Measurements from ENCODE around the gene KLK12.
"Not testable (repeated sequence)": the region's sequence is repeated elsewhere in the genome, so short reads cannot be mapped to it uniquely, and the experiment has no call there.

Gene KLK12

DNA sequence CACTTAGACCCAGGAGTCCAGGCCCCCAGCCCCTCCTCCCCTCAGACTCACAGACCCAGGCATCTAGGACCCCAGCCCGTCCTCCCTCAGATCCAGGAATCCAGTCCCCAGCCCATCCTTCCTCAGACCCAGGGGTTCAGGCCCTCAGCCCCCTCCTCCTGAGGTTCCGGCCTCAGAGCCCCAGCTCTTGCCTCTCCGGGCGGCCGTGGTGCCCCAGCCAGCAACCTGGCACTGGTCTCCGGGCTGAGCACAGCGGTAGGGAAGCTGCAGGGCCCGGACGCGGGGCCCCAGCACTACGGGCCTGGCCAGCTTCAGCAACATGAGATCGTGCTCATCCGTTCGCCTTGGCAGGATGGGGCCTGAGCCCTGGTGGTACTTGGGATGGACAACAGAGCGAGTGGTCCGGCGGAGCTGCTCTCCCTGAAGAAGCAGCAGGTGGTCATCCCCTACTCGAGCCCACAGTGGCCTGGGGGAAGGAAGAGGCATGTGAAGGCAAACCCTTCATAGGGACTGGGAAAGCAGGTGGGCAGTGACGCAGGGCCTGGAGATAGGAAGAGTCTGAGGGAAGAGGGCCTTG is 19.0 kb downstream of the KLK12 start:
- DNase-seq (ENCODE audit: low read depth, low spot score) = no peak

- DNase-seq (ENCODE audit: low read depth, low spot score) = no peak
These were observed 20.6 kb downstream of the KLK12 start for GRCh38 chr19:51014242-51014641.

DNA sequence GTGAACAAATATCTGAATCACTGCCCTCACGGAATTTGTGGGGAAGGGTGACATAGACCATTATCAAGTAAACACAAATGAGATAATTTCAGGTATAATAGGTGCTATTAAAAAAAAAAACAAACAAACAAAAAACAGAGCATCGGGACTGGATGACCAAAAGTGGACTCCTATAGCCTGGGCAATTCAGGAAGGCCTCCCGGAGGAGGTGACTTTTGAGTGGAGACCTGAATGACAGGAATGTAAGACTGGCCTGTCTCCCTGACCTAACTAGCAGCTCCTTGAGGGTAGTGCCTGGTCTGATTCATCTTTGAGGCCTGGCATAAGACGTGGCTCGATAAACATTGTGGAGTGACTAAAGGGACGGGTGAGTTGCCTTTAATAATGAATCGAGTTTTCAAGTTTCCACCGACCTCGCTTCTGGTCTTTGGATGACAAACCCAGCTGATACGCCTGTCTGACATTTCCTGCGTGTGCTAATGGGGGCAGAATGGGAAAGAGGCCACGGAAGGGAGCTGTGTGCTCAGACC is 22.1 kb downstream of the KLK12 start:
- no peak for DNase-seq (ENCODE audit: low read depth, low spot score)

DNA sequence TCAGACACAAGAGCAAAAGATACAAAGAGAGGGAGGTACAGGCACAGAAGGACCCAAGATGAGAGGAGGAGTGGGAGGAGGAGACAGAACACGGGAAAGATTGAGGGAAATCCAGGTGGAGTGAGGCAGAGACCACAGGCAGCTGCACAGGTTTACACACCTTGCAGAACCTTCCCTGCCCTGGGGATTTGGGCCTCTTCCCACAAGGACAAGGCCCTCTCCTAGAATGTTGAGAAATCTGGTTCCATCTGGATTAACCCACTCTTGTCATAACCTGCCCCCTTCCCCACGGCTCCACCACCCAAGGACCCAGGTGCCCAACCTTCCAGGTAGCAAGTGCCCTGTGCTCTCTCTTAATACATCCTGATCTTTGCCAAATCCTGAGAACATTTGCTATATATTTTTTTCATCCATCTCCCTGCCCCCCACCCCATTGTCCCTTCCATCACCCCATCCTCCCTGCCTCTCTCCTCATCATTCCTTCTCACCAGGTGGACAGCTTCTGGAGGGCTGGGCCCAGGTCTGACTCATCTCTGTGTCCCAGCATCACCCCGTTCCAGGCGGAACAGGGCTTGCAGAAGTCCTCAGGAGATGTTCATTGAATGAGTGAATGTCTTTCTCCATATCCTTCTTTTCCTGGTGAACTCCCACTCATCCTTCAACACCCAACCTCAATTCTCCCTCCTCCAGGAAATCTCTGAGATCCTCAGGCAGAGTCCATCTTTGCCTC is 24.6 kb downstream of the KLK12 start:
- no peak for DNase-seq (ENCODE audit: low read depth, low spot score)

GRCh38 chr19:51009061-51009891 is 25.5 kb downstream of the KLK12 start:
- no peak for DNase-seq (ENCODE audit: low read depth, low spot score)

DNA sequence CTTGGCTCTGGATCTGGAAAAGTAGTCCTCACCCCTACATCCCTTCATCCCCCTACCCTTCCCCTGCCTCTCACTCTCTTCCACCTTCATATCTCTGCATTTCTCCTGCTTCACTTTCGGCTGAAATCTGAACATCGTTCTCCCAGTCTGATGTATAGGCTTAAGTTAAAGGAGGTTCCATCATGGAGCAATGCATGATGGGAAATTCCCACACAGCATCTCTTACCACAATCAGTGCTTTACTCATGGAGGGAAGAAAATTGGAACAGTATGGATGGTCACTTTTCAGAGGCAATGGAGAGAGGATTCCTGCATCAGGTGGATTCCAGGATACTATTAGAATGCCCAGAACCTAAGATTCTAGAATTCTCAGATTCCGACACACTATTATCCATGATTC is 27.3 kb downstream of the KLK12 start:
- no peak for DNase-seq (ENCODE audit: low read depth, low spot score)

GRCh38 chr19:51006406-51006805 is 28.4 kb downstream of the KLK12 start:
- no peak for DNase-seq (ENCODE audit: low read depth, low spot score)

DNA sequence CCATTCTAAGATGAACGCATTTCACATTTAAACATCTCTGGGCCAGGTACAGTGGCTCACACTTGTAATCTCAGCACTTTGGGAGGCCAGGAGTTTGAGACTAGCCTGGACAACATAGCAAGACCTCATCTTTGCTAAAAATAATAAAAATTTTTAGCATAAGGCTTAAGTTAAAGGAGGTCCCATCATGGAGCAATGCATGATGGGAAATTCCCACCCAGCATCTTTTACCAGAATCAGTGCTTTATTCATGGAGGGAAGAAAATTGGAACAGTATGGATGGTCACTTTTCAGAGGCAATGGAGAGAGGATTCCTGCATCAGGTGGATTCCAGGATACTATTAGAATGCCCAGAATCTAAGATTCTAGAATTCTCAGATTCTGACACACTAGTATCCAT is 29.6 kb downstream of the KLK12 start:
- DNase-seq (ENCODE audit: low read depth, low spot score) = no peak

GRCh38 chr19:51003316-51003715 is 31.5 kb downstream of the KLK12 start:
- no peak for DNase-seq (ENCODE audit: low read depth, low spot score)

DNA sequence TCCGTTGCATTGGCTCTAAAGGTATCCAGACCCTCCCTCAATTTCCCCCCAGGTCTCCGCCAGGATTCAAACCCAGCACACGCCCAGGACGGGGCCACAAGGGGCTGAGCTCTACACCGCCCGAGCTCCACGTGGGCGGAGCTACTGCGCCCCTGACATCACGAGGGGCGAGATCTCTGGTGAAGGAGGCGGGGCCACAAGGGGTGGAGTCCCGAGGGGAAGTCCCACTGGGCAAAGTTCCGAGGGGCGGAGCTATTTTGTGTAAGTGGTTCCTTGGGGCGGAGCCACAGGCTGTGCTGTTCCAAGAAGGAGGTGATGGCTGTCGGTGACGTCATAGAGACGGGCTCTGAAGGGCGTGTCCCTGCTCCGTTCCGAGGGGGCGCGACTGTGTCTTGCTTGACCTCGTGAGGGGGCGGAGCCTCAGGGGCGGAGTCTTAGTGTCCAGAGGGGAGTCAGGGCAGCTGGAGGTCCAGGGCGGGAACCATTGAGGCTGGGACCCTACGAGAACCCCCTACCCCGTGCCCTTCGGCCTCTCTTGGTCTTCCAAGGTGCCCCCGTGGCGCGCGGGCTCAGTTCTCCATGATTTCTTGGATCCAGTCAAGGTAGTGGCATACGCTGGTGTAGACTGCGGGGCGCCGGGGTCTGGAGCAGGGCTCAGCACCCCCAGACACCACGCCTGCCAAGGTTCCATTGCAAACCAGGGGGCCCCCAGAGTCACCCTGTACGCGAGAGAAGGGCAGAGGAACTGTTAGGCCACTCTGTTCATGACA is 32.1 kb downstream of the KLK12 start:
- DNase-seq (ENCODE audit: low read depth, low spot score) = no peak

DNA sequence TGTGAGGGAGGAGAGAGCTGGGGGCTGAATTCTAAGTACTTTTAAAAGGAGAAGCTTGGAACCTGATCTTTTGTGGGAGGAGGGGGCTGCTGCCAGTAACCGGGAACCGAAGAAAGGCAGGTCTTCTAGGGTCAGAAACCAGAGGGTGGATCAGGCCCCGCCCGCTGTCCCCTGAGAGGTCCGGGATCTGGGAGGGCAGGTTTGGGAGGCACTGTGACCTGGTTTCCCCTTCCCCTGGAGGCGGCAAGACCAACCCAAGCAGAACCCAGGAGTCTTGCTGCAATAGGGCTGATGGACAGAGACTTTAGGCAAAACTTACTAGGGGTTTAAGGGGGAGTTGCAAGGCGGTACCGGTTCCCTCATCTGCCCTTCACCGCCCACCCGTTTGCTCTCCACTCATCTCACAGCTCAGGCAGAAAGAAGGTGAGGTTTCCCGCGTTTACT is 32.7 kb downstream of the KLK12 start:
- no peak for DNase-seq (ENCODE audit: low read depth, low spot score)

DNA sequence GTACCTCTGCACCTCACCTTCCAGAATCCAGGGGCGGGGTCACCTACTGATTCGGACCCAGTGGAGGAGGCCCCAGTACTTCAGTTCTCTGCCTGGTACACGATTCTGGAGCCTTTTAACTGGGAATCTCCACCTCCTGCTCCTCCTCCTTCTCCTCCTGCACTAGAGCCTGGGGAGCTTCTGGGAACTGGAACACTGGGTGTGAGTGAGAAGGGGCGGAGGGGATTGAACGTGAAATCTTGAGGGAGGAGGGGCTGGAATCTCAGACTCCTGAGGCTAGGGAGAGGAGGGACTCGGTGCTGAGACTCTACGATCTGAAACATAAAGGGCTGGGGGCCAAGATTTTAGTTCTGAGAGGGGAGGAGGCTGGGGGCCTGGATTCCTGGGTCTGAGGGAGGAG is 33.3 kb downstream of the KLK12 start, which contains the start of gene KLK8:
Gene KLK8, minus strand, starts transcription at position 90 of the 400 bp plus-strand sequence. CDS start 437 bp downstream, outside the sequence.
- DNase-seq (ENCODE audit: low read depth, low spot score) = no peak

- no peak for DNase-seq (ENCODE audit: low read depth, low spot score)
These were observed 33.8 kb downstream of the KLK12 start for GRCh38 chr19:51000981-51001380.

DNA sequence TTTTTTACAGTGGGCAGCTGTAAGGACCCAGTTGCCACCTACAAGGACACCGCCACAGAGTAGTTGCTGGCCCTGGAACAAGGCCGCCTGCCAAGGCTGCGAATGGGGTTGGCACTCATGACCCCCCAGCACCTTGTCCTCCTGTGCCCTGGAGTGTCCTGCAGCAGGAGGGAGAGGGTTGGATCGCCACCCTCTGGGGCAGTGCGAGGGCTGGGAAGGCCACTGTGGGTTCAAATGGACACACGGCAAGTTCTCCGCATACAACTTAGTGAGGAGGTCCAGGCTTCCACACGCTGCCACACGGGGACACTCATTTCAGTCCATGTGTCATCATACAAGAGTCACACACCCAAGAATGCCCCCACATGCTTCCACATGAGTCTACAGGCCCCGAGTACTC is 34.4 kb downstream of the KLK12 start:
- no peak for DNase-seq (ENCODE audit: low read depth, low spot score)

- DNase-seq (ENCODE audit: low read depth, low spot score) = no peak
These were observed 36.1 kb downstream of the KLK12 start for GRCh38 chr19:50998686-50999085.

DNA sequence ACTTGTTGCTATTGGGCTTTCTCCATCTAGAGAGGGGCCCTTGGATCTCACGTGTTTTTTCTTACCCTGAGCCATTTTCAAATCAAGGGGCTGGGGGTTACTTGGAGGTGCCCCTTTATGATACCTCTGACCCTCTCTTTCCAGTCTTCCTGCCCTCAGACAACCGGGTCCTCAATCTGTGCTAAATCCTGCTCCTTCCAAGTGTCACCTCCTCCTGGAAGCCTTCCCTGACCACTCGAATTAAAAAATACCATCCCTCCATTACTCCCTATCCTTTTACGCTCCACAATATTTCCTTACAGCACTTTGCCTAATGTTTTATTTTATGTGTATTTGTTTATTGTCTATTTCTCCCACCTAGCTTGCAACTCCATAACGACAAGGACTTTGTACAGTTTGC is 36.7 kb downstream of the KLK12 start:
- no peak for DNase-seq (ENCODE audit: low read depth, low spot score)

- DNase-seq (ENCODE audit: low read depth, low spot score) = no peak
These were observed 40.7 kb downstream of the KLK12 start for GRCh38 chr19:50994129-50994528.

DNA sequence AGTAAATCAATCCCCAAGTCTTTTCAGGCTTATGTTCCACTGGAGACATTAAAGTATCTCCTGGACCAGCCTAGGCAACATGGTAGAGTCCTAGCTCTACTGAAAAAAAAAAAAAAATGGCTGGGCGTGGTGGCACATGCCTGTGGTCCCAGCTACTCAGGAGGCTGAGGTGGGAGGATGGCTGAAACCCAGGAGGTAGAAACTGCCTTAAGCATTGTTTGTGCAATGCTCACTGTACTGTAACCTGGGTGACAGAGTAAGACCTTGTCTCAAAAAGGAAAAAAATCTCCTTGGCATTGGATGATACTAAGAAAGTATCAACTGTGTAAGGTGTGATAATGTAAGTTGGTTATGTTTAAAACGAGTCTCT is 42.2 kb downstream of the KLK12 start:
- no peak for DNase-seq (ENCODE audit: low read depth, low spot score)

- not testable (repeated sequence) for DNase-seq (ENCODE audit: low read depth, low spot score)
These were observed 50.4 kb downstream of the KLK12 start for GRCh38 chr19:50984416-50984815.

DNA sequence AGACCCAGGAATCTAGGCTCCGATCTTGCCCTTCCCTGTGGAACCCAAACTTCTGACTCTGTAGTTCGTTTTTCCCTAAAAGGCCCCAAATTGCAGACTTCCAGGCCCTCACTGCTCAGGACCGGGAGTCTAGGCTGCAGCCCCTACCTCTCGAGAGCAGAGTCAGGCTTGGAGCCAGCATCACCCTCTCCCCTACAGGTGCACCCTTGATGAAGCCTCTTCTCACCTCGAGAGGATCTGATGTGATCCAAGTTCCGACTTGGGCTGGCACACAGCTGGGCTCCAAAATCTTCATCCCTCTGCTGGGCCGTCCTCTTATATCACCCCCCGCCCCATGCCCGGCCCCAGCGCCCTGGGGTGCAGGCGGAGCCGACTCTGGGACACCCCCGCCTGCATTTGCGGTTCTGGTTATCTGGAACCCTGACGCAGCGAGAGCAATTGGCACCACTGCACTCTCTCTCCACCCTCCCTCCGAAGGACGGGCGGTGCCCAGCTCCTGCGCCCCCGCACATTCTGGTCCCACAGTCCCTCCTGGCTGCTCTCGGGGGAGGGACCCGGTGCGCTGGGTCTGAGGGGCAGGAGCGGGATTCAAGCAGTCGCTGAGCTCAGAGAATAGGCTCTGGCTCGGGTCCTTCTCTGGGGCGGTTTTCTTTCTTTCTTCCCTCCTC is 51.0 kb downstream of the KLK12 start, which contains the start of gene KLK7:
Gene KLK7, minus strand, starts transcription at position 293 of the 668 bp plus-strand sequence. CDS start 1,518 bp downstream, outside the sequence.
- no peak for DNase-seq (ENCODE audit: low read depth, low spot score)

- no peak for DNase-seq (ENCODE audit: low read depth, low spot score)
These were observed 52.6 kb downstream of the KLK12 start for GRCh38 chr19:50982186-50982585.

All from astrocyte of the hippocampus (primary cell).